GM19193 (cell line): ENCODE results near the gene SLC35F1.

Source experiments
- POLR2A ChIP-seq: IDR thresholded peaks from 4 replicates; pipeline ENCODE4 v1.6.1; 2011; ENCODE audit not compliant: insufficient read depth, insufficient read length; ENCODE audit errors: extremely low read depth

SLC35F1 gene

DNA sequence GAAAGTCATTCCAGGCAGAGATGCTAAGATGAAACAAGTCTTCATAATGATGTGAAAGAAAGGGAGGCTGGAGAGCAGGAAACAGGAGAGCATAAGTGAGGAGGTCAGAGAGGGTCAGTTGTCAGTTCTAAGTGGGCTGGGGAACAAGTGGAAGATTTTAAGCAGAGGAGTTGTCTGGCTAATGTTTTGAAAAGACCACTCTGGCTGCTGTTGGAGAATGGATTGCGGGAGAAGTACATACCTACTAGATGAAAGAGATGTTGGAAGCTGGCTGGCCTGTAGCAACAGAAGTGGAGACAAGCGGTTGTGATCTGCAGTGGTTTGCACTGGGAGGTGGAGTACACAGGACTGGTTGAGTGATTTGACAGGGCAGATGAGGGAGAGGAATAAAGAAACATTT, 10.1 kb downstream of the SLC35F1 start:
- no peak for TF ChIP-seq POLR2A

- TF ChIP-seq POLR2A: no peak
Observed at GRCh38 chr6:117918454-117918853, 11.4 kb downstream of the SLC35F1 start.

DNA sequence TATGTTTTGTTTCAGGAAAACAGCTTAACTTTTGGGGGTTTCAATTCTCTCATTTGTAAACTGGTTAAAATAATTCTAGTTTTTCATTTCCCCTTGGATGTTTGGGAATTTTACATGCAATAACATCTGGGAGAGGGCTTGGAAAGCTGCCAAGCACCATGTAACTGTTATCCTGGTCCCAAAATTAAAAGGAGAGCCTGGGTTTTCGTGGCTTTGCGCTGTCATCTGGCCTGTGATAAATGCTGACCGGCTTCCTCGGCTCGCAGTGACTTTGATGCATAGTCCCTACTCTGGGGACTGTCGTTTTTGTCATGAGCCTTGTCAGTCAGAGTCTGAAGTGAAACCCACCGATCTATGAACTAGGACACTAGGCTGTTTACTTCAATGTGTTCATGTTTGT, 12.2 kb downstream of the SLC35F1 start:
- TF ChIP-seq POLR2A: no peak

DNA sequence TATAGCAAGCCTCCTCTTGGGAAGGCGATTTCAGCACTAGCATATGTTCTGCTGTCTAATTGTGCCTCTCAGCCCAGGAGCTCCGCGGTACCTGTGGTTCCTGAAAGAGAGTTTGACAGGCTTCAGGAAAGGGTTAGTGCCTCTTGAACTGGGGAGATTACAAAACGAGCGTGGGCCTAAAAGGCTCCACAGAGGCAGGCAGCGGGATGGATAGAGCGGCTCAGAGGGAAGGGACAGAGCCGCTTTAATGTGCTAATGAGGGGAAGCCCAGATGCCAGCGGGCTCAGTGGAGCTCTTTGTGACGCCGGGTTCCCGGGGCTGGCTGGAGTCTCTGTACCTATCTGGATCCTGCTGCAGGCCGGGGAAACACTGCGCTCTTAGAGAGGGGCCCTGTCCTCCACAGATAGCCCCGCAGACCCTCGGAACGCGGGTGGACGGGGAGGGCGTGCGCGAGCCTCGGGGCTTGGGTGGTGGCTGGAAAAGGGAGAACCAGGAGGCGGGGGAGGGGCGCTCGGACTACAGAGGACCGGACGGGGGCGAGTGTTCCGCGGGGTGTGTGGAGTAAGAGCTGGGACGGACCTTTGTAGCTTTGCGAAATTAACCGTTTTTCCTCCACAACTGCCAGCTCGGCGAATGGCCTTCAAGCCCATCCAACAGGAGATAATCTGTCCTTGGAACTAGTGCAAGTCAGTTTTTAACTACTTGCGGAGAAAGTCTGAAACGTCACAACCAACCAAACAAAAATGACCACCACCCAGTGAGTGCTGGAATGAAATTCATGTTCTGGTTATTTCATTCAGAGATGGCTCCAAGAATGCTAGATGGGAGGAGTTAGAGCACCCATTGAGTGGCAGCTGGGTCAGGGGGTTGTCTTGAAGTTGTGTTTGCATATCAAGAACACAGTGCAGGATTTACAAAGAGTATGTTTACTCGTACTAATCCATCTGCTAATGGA, 13.0 kb downstream of the SLC35F1 start:
- no peak for TF ChIP-seq POLR2A

DNA sequence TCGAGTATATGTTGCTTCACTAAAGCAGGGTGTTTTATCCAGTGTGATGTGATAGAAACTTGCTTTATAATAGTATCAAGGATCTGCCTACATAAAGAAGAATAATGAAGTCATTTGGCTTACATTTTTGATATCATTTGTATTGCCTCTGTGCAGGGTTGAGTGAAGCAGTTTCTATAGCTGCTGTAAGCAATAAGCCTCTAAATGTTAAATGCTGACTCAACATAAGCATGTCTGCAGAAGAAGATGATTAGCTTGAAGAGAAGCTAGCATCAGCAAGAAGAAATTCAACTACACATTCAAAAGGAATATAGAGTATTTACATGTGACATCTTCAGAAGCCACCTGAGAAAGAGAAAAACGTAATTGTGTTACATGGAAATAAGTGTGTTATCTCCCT, 17.6 kb downstream of the SLC35F1 start:
- TF ChIP-seq POLR2A: no peak

DNA sequence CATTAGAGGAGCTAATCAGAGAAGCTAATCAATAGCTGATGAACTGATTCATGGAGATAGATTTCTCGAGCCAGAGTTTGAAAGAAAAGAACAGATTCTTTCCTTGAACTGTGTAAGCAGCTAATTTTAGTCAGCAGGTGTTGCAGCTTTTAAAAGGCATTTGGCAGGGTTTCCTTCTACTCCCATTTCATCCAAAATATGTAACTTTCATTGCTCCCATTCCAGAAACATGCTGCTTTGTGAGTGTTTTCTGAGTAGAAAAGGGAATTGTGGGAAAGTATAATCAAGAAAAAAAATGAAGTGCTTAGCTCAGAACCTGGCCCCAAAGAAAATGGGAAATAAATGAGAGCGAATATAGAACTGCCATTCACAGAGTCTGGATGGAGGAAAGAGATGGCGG, 20.8 kb downstream of the SLC35F1 start:
- no peak for TF ChIP-seq POLR2A

- TF ChIP-seq POLR2A: no peak
Observed at GRCh38 chr6:117928833-117929232, 21.8 kb downstream of the SLC35F1 start.

DNA sequence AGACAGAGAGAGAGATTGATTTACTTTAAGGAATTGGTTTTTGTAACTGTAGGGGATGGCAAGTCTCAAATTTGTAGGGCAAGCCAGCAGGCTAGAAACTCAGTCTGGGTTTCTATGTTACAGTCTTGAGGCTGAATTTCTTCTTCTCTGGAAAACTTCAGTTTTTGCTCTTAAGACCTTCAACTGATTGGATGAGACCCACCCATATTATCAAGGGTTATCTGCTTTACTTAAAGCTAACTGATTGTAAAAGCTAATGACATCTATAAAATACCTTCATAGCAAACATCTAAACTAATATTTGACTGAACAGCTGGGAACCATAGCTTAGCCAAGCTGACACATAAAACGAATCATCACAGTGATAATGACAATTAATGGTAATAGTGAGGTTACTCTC, 22.4 kb downstream of the SLC35F1 start:
- no peak for TF ChIP-seq POLR2A

- no peak for TF ChIP-seq POLR2A
Observed at GRCh38 chr6:117930645-117931044, 23.6 kb downstream of the SLC35F1 start.

DNA sequence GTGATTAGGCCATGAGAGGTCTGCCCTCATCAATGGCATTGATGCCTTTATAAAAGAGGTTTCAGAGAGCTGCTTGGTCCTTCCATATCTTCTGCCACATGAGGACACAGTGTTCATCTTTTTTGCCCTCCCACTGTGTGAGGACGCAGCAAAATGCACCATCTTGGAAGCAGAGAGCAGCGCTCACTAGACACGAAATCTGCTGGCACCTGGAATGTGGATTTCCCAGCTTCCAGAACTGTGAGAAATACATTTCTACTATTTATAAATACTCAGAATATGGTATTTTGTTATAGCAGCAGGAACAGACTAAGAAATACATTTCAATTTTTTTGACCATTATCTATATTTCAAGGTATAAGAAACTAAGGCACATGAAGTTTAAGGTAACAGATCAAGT, 24.9 kb downstream of the SLC35F1 start:
- TF ChIP-seq POLR2A: no peak

DNA sequence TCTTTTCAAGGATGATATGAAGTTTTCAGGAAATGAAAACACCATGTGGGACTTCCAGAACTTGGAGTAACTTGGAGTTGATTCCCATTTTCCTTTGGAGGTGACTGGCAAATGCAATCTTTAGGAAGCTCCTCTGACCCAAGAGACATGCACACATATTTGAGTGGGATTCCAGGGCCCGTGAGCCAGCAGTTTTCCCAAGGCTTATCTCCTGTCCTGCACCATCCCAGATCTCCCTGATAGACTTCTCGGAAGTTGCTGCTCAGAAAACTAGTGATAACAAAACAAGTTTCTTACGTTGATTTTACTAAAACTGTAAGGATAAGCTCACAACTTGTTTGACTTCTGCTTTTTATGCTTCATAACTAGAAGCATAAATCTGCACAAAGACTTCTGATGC, 25.6 kb downstream of the SLC35F1 start:
- no peak for TF ChIP-seq POLR2A

- no peak for TF ChIP-seq POLR2A
Observed at GRCh38 chr6:117933471-117933870, 26.4 kb downstream of the SLC35F1 start.

- no peak for TF ChIP-seq POLR2A
Observed at GRCh38 chr6:117938311-117938995, 31.4 kb downstream of the SLC35F1 start.

- TF ChIP-seq POLR2A: no peak
Observed at GRCh38 chr6:117947234-117947633, 40.2 kb downstream of the SLC35F1 start.

DNA sequence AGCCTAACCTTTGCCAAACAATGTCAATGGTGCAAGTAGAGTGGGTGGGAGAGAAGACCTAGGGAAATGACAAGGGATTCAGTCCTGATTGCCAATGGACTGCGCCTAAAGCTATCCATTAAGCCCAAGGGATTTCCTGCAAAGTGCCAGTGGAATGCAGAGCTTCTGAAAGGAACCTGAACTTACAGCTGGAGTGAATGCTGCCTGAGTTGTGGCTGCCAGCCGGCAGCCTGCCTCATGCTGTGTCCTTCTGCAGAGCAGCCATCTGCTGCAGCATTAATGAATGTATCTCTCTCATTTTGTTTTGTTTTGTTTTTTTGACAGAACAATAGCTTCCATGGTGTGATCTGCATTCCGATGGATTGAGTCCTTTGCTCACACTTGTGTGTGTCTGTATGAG, 44.7 kb downstream of the SLC35F1 start:
- no peak for TF ChIP-seq POLR2A
